Activated effector memory CD4-positive, alpha-beta T cell treated with Interleukin-2 at 50 U/mL for 16 hours (primary cell): Measurements from ENCODE around the gene STPG1.
A peak's percentile ranks its signal among the peaks of the same experiment; 100 is the strongest.

Experiments used
- DNase-seq: peaks from one replicate; pipeline ENCODE4 v3.0.0-alpha.2; 2020

STPG1 gene

GRCh38 chr1:24337455-24337854 is 76.1 kb downstream of the STPG1 start:
- DNase-seq, result no peak

GRCh38 chr1:24336075-24336474 is 77.5 kb downstream of the STPG1 start:
- no peak for DNase-seq

GRCh38 chr1:24331961-24332673 is 81.5 kb downstream of the STPG1 start:
- DNase-seq, result no peak

- DNase-seq, result no peak
These were observed 83.6 kb downstream of the STPG1 start for GRCh38 chr1:24329797-24330543.

- no peak for DNase-seq
These were observed 84.3 kb downstream of the STPG1 start for GRCh38 chr1:24329331-24329730.

GRCh38 chr1:24327891-24328290 is 85.7 kb downstream of the STPG1 start:
- no peak for DNase-seq

GRCh38 chr1:24327486-24327885 is 86.1 kb downstream of the STPG1 start:
- no peak for DNase-seq

- no peak for DNase-seq
These were observed 87.8 kb downstream of the STPG1 start for GRCh38 chr1:24325587-24326449.

GRCh38 chr1:24324903-24325302 is 88.7 kb downstream of the STPG1 start:
- DNase-seq, result no peak

- DNase-seq, result no peak
These were observed 90.3 kb downstream of the STPG1 start for GRCh38 chr1:24323281-24323680.

- DNase-seq, result no peak
These were observed 91.0 kb downstream of the STPG1 start for GRCh38 chr1:24322470-24323177.

GRCh38 chr1:24321697-24322469 is 91.7 kb downstream of the STPG1 start:
- DNase-seq, result peak; percentile 45

GRCh38 chr1:24321126-24321525 is 92.5 kb downstream of the STPG1 start:
- DNase-seq, result no peak

- DNase-seq, result no peak
These were observed 93.6 kb downstream of the STPG1 start for GRCh38 chr1:24319962-24320361.

GRCh38 chr1:24319312-24319863 is 94.2 kb downstream of the STPG1 start, which contains the start of gene GRHL3:
Gene GRHL3, plus strand, starts transcription at chr1:24319357. Its CDS starts 195 bp downstream, at chr1:24319552.
- DNase-seq, result no peak

GRCh38 chr1:24318615-24319311 is 94.8 kb downstream of the STPG1 start:
- no peak for DNase-seq

GRCh38 chr1:24317956-24318614 is 95.5 kb downstream of the STPG1 start:
- DNase-seq, result no peak

GRCh38 chr1:24317081-24317480 is 96.5 kb downstream of the STPG1 start:
- DNase-seq, result no peak

GRCh38 chr1:24316645-24317044 is 96.9 kb downstream of the STPG1 start:
- DNase-seq, result no peak

- DNase-seq, result no peak
These were observed 98.2 kb downstream of the STPG1 start for GRCh38 chr1:24315391-24315790.
